ENCODE measurements around the gene CCDC73. TPM values are rescaled to one million over a fixed set of nuclear protein-coding genes. Genes with fewer than 3 reads are reported as not detected.
"Not testable (repeated sequence)": the region's sequence is repeated elsewhere in the genome, so short reads cannot be mapped to it uniquely, and the experiment has no call there.

The CCDC73 gene
- total RNA-seq, 1 donor from 2014 or later = not detected

- DNase-seq (ENCODE audit: low spot score); intact Hi-C loops (cut with DNase I): not testable (repeated sequence)
Measured at GRCh38 chr11:32608826-32609225, 185.6 kb downstream of the CCDC73 start.

GRCh38 chr11:32606220-32606619 is 188.2 kb downstream of the CCDC73 start:
- intact Hi-C loops (cut with DNase I) = no loop called here
- DNase-seq (ENCODE audit: low spot score) = no peak

- intact Hi-C loops (cut with DNase I) = no loop called here
- DNase-seq (ENCODE audit: low spot score) = no peak
Measured at GRCh38 chr11:32602657-32603415, 191.6 kb downstream of the CCDC73 start.

- no peak for DNase-seq (ENCODE audit: low spot score)
- intact Hi-C loops (cut with DNase I) = no loop called here
Measured at GRCh38 chr11:32597921-32598320, 196.5 kb downstream of the CCDC73 start.

- intact Hi-C loops (cut with DNase I); DNase-seq (ENCODE audit: low spot score): not testable (repeated sequence)
Measured at GRCh38 chr11:32596114-32596513, 198.3 kb downstream of the CCDC73 start.

DNA sequence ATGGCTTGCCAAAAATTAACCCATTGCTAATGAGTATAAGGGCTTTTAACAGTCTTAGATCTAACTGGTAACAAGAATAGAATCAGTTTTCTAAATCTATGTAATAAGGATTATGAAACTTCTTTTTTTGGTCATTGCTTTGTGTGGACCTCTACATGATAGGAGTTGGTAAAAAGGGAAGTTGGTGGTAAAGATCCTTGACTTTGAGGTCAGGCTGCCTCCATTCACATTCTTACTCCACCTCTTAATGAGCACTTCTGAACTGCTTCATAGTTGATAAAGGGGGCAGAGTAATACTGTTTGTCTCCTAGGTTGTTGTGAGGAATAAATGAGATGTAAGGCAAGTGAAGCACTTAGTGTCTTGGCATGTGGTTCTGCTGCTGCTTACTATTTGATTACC is 200.2 kb downstream of the CCDC73 start:
- DNase-seq (ENCODE audit: low spot score) = no peak
- intact Hi-C loops (cut with DNase I) = no loop called here

GRCh38 chr11:32586576-32587190 is 207.8 kb downstream of the CCDC73 start:
- DNase-seq (ENCODE audit: low spot score) = no peak
- intact Hi-C loops (cut with DNase I) = loop anchor here (10.0 kb wide), 1 partner anchor 202 kb away; no protein-coding TSS in a partner anchor

DNA sequence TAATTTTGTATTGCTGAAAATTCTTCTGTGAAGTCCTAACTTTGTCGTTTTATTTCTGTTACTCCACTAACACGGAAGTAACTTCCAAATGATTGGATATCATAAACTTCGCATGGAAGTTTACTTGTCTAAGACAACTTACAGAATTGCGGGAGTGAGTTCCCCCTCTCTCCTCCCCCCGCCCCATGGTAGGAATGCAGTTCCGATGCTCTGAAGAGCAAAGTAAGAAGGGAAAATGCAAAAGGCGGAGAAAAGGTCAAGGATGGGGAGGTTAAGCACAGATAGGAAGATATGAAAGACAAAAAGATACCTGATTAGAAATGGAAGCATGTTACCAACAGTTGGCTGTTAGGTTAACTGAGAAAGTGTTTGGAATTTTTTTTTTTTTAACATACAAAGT is 209.5 kb downstream of the CCDC73 start:
- intact Hi-C loops (cut with DNase I) = loop anchor here (10.0 kb wide), 1 partner anchor 200 kb away; no protein-coding TSS in a partner anchor
- no peak for DNase-seq (ENCODE audit: low spot score)

DNA sequence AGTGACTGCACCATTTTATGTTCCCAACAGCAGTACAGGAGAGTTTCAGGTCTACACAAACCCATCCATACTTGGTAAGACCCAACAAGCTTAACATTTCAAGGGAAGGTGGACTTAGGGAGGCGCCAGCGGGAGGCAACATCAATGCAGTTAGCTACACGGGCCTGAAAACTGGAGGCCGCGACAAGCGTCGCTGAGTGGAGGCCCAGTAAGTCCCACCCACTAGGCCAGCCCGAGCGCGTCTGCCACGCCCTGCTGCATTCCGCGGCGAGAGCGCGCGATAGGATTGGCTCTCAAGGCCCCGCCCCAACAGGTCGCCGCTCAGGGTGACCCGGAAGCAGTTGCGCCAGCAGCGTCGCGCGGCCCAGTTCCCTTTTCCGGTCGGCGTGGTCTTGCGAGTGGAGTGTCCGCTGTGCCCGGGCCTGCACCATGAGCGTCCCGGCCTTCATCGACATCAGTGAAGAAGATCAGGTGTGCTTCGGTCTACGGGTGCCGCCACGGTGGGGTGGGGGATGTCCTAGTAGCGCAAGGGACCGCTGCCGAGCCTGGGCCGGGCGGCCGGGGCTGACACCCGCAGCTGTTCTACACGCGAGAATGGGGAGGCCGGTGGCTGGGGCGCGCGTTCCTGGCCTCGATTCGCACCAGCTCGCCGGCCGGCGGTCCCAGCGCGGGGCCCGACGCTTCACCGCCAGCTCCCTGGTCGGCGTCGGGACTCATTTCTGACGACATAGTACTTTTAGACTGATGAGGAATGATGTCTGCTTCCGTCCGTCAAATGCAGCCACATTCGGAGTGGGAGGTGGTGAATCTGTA is 210.8 kb downstream of the CCDC73 start, which contains the start of gene EIF3M:
EIF3M (plus strand) TSS at position 373 of the 813 bp plus-strand sequence; CDS start at position 430, 57 bp downstream.
- DNase-seq (ENCODE audit: low spot score) = peak; percentile 98
- intact Hi-C loops (cut with DNase I) = loop anchor here (10.0 kb wide), 1 partner anchor 199 kb away; no protein-coding TSS in a partner anchor

DNA sequence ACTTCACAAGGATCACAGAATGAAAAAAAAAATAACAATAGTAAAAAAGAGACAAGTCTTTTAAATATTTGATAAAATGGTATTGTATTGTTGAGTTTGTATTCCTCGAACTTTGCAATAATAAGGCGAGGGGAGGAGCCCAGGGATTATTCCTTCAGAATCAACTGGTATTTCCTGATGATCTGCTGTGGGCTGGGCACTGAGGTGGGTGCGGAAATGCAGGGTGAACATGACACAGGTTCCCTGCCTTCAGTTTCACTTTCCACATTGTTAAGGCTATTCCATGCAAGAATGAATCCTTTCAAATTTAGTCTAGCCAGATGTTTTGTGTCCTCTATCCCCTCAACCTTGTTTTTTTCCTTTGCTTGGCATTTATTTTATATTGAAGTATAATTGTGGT is 212.9 kb downstream of the CCDC73 start:
- intact Hi-C loops (cut with DNase I) = loop anchor here (10.0 kb wide), 1 partner anchor 197 kb away; no protein-coding TSS in a partner anchor
- DNase-seq (ENCODE audit: low spot score) = no peak

DNA sequence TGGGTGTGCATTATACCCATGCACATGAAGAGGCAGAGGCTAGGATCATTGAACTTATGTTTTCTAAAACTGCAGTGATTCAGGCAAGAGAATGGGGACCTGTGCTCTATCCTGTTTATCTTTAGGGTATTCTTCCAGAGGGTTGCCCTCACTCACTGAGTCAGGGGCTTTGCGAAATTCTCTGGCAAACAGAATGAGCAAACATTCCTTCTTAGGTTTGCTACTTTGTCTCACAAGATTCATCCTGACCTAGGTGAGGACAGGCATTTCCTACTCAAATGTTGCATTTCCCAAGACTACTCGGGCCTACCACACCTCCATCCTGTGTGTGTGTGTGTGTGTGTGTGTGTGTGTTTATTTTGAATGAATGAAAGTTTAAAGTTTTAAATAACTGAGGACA is 213.5 kb downstream of the CCDC73 start:
- intact Hi-C loops (cut with DNase I) = loop anchor here (10.0 kb wide), 1 partner anchor 196 kb away; no protein-coding TSS in a partner anchor
- DNase-seq (ENCODE audit: low spot score) = no peak

DNA sequence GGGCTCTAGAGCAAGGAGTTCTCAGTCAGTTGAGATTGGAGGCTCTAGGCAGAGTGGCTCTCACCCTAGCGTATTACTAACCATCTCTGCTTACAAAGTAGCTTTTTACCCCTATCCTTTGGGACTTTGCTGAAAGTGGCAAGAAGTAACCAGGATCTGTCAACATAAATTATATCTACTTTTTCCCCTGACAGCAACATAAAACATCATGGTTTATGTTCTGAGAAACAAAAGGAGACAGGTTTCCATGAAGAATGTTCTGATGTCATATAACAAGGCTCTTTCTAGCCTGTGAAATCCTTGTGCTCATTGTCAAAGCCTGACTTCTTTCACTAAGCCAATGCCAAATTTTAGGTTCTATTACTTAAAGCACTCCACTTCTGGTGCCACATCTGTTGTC is 218.0 kb downstream of the CCDC73 start:
- no peak for DNase-seq (ENCODE audit: low spot score)
- intact Hi-C loops (cut with DNase I) = no loop called here

DNA sequence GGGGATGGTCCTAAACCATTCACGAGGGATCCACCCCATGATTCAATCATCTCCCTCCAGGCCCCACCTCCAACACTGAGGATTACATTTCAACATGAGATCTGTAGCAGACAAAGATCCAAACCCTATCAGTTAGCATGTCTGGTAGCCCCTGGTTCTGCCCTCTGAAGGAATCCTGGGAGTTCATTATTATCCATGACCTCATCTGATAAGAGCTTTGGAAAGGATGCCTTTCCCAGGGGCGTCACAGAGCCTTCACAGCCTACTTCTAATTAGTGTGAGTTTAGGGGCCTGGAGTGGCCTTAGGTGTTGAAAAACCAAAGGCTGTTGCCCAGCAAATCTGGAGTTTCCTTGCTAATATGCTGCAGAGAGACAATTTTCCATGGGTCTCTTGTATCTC is 219.4 kb downstream of the CCDC73 start:
- intact Hi-C loops (cut with DNase I) = no loop called here
- no peak for DNase-seq (ENCODE audit: low spot score)

DNA sequence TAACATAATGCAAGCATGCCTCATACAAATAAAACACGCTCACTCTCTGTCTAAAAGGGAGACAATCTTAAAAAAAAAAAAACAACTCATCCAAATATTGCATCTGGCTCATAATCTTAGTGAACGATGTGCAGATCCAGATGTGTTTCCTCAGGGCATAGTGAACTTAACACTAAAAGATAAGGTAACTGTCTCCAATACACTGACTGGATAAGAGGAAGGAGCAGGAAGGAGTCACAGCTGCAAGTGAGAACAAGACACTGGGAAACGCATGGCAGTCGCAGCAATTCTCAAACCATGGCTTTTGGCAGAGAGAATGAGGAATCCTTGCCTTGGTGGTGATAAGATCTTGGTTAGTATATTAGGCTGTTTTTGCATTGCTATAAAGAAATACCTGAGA is 220.0 kb downstream of the CCDC73 start:
- intact Hi-C loops (cut with DNase I) = no loop called here
- no peak for DNase-seq (ENCODE audit: low spot score)

GRCh38 chr11:32573228-32573627 is 221.2 kb downstream of the CCDC73 start:
- DNase-seq (ENCODE audit: low spot score) = no peak
- intact Hi-C loops (cut with DNase I) = no loop called here

GRCh38 chr11:32571039-32571438 is 223.4 kb downstream of the CCDC73 start:
- intact Hi-C loops (cut with DNase I) = no loop called here
- no peak for DNase-seq (ENCODE audit: low spot score)

- intact Hi-C loops (cut with DNase I) = no loop called here
- no peak for DNase-seq (ENCODE audit: low spot score)
Measured at GRCh38 chr11:32569313-32569881, 225.1 kb downstream of the CCDC73 start.

- no peak for DNase-seq (ENCODE audit: low spot score)
Measured at GRCh38 chr11:32567154-32567553, 227.3 kb downstream of the CCDC73 start.

DNA sequence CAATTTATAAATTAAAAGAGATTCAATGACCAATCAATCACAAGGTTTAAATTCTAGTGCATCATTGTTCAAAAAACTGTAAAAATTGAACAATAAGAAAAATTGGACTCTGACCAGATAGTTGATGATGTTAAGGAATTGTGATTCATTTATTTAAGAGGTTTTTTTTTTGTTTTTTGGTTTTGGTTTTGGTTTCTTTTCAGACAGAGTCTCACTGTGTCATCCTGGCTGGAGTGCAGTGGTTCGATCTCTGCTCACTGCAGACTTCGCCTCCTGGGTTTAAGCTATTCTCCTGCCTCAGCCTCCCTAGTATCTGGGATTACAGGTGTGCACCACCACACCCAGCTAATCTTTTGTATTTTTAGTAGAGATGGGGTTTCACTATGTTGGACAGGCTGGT is 227.9 kb downstream of the CCDC73 start:
- intact Hi-C loops (cut with DNase I) = no loop called here

More at GRCh38 chr11:32567154-32567553, 227.3 kb downstream of the CCDC73 start:
- intact Hi-C loops (cut with DNase I) = no loop called here

DNA sequence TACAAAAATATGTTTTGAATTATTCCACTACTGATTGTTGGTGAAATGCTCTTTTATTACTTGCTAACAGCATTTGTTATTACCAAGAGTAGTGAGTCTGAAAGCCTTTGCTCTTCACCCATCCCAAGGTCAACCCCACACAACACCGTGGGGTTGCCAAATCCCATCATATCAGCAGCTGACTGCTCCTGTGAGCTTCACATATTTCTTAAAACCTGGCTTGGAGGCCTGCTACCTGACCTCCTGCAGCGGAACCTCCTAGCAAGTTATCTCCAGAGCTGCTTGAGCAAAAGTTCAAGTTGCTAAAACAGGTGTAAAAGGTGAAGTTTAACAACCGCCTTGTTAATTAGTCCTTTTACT is 230.9 kb downstream of the CCDC73 start:
- DNase-seq (ENCODE audit: low spot score) = no peak
- intact Hi-C loops (cut with DNase I) = no loop called here

More for the DNA sequence above, 227.9 kb downstream of the CCDC73 start:
- no peak for DNase-seq (ENCODE audit: low spot score)
